Left ventricle myocardium inferior (tissue), 1 donor: ENCODE results near the gene SAYSD1. TPM values are rescaled to one million over a fixed set of nuclear protein-coding genes. Genes with fewer than 3 reads are reported as not detected.

Experiments
- DNase-seq: peaks from one replicate; pipeline ENCODE4 v3.0.0-alpha.2; 2020
- H3K27ac ChIP-seq: fragments of 200-600 bp; replicated peaks from 2 replicates; pipeline ENCODE4 v1.8.0; 2021
- H3K27me3 ChIP-seq: fragments of 200-600 bp; 2 replicates; pipeline ENCODE4 v1.8.0; 2021; ENCODE audit warnings: low read depth
- H3K36me3 ChIP-seq: fragments of 200-600 bp; 2 replicates; pipeline ENCODE4 v1.8.0; 2021
- H3K4me1 ChIP-seq: fragments of 200-600 bp; 2 replicates; pipeline ENCODE4 v1.8.0; 2021
- H3K4me3 ChIP-seq: fragments of 200-600 bp; 2 replicates; pipeline ENCODE4 v1.8.0; 2021; ENCODE audit warnings: mild to moderate bottlenecking, moderate library complexity
- H3K9me3 ChIP-seq: fragments of 200-600 bp; replicated peaks from 2 replicates; pipeline ENCODE4 v1.8.0; 2021
- intact Hi-C: fragments of 100-400 bp; cut with micrococcal nuclease; formaldehyde crosslinking; loops from one replicate; pipeline ENCODE4 v1.11.0; 2022
- total RNA-seq: library from RNA; stranded (reverse); fragmentation: NEBNext Ultra II Directional; extraction: Animal tissue kit (Norgen Biotek cat#: 25700); gene quantifications from one replicate; pipeline ENCODE4 v1.2.1, GENCODE V29; 2021
- TF ChIP-seq, protein P1 (sequence below): fragments of 200-600 bp; IDR thresholded peaks from 2 replicates; pipeline ENCODE4 v1.8.0; 2021; ENCODE audit warnings: antibody characterized with exemption, mild to moderate bottlenecking, borderline replicate concordance
- donor health status: DM: no; HTN: yes; CAD: no; lungs with severe emphysema.

Gene SAYSD1
- total RNA-seq, 1 donor from 2014 or later: 10.0 TPM

GRCh38 chr6:39107641-39108040, 7.3 kb downstream of the SAYSD1 start:
- no peak for DNase-seq
- peaks cover 13% of the 10 kb centered on the region for H3K4me1 ChIP-seq
- peaks cover 34% of the 10 kb centered on the region for H3K36me3 ChIP-seq
- intact Hi-C loops: no loop called here
- H3K4me3 ChIP-seq: no peak overlapping the region
- TF ChIP-seq, protein P1, sequence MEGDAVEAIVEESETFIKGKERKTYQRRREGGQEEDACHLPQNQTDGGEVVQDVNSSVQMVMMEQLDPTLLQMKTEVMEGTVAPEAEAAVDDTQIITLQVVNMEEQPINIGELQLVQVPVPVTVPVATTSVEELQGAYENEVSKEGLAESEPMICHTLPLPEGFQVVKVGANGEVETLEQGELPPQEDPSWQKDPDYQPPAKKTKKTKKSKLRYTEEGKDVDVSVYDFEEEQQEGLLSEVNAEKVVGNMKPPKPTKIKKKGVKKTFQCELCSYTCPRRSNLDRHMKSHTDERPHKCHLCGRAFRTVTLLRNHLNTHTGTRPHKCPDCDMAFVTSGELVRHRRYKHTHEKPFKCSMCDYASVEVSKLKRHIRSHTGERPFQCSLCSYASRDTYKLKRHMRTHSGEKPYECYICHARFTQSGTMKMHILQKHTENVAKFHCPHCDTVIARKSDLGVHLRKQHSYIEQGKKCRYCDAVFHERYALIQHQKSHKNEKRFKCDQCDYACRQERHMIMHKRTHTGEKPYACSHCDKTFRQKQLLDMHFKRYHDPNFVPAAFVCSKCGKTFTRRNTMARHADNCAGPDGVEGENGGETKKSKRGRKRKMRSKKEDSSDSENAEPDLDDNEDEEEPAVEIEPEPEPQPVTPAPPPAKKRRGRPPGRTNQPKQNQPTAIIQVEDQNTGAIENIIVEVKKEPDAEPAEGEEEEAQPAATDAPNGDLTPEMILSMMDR: no peak
- H3K27me3 ChIP-seq: no peaks in the 10 kb centered on the region
- H3K9me3 ChIP-seq: no peaks in the 10 kb centered on the region
- no peak overlapping the region for H3K27ac ChIP-seq

- no peak for DNase-seq
- Histone ChIP-seq H3K9me3 (no peaks in the 10 kb centered on the region), H3K4me1 (peaks cover 15% of the 10 kb centered on the region), H3K27ac (no peak overlapping the region), H3K4me3 (no peak overlapping the region), H3K36me3 (peaks cover 32% of the 10 kb centered on the region), H3K27me3 (no peaks in the 10 kb centered on the region)
- intact Hi-C loops: no loop called here
- TF ChIP-seq, protein P1: no peak
Measured at GRCh38 chr6:39107034-39107433, 8.0 kb downstream of the SAYSD1 start.

DNA sequence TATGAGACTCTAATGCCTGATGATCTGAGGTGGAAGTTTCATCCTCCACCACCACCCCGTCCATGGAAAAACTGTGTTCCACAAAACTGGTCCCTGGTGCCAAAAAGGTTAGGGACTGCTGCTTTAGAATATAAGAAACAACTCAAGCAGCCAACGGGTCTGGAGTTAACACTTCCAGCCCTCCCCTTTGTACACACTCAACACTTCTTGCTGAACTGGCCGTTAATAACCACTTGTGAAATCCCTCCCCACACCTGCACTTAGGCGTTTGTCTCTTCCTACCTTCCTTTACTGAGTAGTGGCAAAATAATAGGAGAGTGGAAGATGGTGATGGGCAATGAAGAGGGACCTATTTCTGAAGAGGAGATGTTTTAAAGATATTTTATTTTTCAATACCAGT, 10.5 kb downstream of the SAYSD1 start:
- Histone ChIP-seq H3K4me3 (no peak overlapping the region), H3K27ac (no peak overlapping the region), H3K36me3 (peaks cover 23% of the 10 kb centered on the region), H3K27me3 (no peaks in the 10 kb centered on the region), H3K4me1 (peaks cover 17% of the 10 kb centered on the region), H3K9me3 (no peaks in the 10 kb centered on the region)
- DNase-seq: no peak
- intact Hi-C loops: no loop called here
- TF ChIP-seq, protein P1: no peak

GRCh38 chr6:39102821-39103136, 12.2 kb downstream of the SAYSD1 start:
- no peaks in the 10 kb centered on the region for H3K9me3 ChIP-seq
- no peaks in the 10 kb centered on the region for H3K27me3 ChIP-seq
- no peak overlapping the region for H3K27ac ChIP-seq
- no peak for DNase-seq
- TF ChIP-seq, protein P1: no peak
- H3K4me1 ChIP-seq: peaks cover 7% of the 10 kb centered on the region
- intact Hi-C loops: no loop called here
- peaks cover 17% of the 10 kb centered on the region for H3K36me3 ChIP-seq
- H3K4me3 ChIP-seq: no peak overlapping the region

DNA sequence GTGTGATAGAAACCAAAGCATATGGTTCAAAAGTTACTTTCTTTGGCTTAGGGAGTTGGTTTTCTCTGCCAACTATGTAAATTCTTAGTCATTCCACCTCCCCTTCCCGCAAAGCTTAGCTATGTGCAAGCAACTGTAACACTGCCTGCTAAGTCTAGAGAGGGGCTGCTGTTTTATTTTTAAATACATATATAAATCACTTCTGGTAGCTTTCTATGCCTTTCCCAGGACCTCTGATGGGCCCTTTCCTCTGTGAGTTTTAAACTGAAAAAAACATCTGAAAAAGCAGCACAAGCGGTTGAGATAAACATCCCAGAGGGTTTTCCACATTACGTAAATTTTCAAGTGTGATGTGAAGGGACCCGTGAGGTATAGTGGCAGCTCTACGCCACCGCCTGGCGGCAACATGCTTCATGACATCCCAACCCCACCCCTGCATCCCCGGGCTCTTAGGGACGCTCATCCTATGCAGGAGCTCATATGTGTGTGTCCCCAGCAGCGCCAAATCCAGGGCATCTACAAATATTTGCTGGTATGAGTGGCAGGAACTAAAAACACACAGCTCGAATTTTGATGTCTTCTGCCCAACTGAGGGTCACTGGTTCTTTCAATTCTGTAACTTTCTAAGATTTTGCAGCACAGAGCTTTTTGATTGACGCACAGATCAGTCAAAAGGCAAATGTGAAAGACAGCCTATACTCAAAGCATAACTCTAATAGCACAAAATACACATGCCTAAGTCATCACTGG, 12.7 kb downstream of the SAYSD1 start:
- Histone ChIP-seq H3K36me3 (peaks cover 17% of the 10 kb centered on the region), H3K27ac (no peak overlapping the region), H3K4me3 (no peak overlapping the region), H3K4me1 (peaks cover 4% of the 10 kb centered on the region), H3K9me3 (no peaks in the 10 kb centered on the region), H3K27me3 (no peaks in the 10 kb centered on the region)
- intact Hi-C loops: no loop called here
- peak; percentile 23 for DNase-seq
- TF ChIP-seq, protein P1: peak; percentile 56
